Activated T-cell treated with anti-CD3 and anti-CD28 coated beads, Interleukin-2, amount 50 U/mL, for 48 hours (primary cell): ENCODE measurements around the gene IRGC.

Experiments used
- DNase-seq, 2 experiments: peaks; one replicate each; pipeline ENCODE4 v3.0.0-alpha.2; 2020

The IRGC gene

GRCh38 chr19:43692385-43692784 lies 23.5 kb upstream of the IRGC start:
- DNase-seq, result no peak

DNA sequence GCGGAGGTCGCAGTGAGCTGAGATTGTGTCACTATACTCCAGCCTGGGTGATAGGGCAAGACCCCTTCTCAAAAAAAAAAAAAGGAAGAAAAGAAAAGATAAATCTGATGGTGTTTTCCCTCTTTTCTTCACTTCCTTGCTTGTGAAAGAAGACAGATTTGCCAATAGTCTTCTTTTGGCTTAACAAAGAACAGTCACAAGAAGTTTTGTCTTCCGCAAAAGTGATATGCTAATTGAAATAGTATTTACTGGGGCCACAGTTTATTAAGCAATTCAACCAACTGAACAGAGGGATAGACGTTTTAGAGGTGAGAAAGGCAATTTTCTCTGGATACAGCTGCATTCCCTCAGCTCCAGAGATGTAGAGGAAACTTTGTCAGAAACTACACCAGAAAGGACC lies 23.0 kb upstream of the IRGC start:
- DNase-seq, result no peak

GRCh38 chr19:43694553-43694952 lies 21.3 kb upstream of the IRGC start:
- no peak for DNase-seq

- DNase-seq, result no peak
Measured at GRCh38 chr19:43695985-43696704, 19.7 kb upstream of the IRGC start.

DNA sequence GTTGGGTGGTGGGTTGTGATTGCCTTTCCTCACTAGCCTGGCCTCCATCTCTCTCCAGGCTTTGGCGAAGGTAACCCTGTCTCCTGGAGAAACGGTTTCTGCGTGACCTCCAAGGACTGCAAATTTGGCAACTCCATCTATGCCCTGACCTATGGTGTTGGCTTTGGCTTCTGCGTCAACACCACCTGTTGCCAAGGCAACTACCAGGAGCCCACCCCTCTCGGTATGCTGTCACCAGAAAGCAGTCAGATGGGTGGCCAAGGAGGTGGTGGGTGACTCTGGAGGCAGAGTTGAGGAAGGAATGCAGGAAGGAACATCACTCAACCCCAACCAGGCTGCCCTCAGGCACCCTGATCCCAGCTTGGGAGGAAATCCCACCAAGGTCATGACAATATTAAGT lies 18.6 kb upstream of the IRGC start:
- DNase-seq, result no peak

DNA sequence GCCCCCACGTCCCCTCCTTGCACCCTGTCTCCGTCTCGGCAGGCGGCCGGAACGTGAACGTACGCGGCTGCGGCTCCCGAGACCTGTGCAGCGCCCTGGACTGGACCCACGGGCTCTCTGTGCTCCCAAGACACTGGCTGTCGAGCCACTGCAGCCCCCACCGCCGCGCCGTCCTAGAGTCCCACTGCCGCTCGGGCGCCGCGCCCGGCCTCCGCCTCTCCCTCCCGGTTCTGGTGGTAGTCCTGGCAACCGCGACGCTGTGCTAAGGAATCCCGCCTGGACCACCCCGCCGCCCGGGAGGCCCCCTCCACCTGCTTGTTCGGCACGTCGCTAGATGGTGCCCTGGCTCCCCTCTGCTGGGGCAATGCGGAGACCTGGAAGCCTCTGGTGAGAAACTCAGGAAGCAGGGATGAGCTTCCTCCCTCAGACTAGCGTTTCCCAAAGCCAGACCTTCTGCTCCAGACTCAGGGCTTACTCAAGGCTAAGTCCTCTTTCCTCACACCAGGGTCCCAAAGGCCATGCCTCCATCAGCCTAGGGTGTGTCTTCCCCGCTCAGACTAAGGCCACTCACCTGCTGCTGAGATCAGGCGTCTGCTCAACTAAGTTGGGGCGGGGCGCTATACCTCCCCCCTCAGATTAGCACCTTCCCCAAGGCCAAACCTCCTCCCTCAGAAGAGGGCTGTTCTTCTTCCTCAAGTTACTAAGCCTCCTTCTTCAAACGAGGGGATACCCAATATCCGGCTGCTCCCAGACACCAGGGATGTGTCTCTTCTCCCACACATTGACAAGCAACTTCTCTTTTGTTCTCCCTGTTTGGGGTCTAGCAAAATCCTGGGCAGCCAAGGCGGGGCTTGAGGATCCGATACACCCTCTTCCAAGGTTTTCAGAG lies 16.1 kb upstream of the IRGC start:
- peak in 1 of 2 experiments; percentile 21 for DNase-seq

DNA sequence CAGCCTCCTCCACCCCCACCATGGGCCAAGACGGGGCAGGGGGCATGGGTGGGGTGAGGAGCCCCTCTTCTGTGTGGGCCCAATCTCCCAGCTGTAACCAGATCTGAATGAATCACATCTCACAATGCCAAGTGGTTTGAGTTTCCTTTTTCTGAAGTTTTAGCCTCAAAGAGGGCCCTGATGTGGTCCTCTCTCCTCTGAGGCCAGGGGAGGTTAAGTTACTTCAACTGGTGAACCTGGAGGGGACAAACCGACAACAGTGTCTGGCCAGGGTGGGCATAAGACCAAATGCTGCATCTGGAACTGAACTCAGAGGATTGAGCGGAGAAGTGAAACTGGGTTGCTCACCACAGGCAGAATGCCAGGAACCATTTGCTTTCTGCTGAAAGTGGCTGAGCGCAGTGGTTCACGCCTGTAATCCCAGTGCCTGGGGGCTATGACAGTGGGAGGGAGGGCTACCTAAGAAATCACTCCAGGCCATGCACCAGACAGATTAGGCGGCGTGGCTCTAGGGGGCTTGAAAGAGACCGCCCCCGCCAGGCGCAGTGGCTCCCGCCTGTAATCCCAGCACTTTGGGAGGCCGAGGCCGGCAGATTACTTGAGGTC lies 15.4 kb upstream of the IRGC start:
- DNase-seq, result peak; percentile 38 to 44

DNA sequence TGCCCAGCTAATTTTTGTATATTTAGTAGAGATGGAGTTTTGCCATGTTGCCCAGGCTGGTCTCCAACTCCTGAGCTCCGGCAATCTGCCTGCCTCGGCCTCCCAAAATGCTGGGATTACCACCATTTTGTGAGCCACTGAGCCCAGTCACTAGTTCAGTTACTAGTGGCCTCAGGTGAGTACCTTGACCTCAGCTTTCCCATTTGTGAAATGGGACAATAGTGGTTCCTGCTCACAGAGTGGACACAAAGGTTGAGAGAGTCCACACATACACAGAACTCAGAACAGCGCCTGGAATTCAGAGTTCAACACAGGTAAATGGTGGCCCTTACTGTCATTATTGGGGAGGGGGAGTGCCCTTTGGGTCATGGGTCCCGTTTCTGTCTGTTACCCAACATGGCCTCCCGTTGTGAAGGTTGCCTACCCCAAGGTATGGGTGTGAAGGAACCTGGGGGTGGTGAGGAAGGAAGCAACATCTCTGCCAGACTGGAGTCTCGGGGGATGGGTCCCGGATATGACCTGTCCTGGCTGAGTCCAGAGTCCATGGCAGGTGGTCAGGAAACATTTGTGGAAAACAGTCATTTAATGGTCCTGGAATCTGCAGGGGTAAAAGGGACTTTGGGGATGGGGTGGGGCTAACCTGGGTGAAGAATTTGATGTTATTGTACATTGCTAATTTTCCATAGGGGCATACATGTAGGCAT lies 11.7 kb upstream of the IRGC start:
- no peak for DNase-seq

DNA sequence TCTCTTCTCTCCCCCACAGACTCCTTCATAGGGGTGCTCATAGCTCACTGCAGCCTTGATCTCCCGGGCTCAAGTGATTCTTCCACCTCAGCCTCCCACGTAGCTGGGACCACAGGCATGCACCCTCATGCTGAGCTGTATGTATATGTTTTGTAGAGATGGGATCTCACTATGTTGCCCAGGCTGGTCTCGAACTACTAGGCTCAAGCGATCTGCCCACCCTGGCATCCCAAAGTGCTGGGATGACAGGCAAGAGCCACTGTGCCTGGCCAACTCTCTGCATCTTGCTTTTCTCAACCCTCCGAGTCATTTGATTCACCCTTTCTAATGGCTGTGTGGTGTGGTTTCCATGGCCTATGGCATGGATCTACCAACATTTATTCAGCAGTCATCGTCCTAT lies 10.1 kb upstream of the IRGC start:
- DNase-seq, result no peak

- DNase-seq, result no peak
Measured at GRCh38 chr19:43707158-43707712, 8.6 kb upstream of the IRGC start.

DNA sequence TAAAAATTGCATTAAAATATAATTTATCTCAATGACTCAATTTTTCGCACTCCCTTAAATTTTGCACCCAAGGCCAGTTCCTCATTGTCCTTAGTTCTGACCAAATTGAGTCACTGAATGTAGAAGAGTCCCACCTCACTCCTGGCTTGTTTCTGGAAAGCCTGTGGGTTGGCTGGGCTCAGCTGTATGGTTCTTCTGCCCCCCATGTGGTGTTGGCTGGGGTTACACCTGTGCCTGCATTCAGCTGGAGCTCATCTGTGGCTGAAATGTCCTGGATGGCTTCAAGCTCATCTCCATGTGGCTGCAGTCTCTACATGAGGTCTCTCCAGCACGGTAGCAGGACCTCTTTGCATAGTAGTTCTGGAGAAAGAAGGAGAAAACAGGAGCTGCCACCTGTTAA lies 7.2 kb upstream of the IRGC start:
- no peak for DNase-seq

DNA sequence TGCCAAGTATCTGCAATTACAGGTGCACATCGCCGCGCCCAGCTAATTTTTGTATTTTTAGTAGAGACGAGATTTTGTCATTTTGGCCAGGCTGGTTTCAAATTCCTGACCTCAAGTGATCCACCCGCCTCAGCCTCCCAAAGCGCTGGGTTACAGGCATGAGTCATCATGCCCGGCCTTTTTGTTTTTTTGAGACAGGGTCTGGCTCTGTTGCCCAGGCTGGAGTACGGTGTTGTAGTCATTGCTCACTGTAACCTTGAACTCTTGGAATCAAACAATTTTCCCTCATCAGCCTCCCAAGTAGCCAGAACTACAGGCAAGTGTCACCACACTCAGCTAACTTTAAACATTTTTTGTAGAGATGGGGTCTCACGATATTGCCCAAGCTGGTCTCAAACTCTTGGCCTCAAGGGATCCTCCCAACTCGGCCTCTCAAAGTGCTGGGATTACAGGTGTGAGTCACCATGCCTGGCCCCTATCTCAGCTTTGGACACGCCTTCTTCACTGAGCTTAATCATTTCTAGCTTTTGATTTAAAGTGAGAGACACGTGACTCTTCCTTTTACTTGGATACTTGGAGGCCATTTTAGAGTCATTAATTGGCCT lies 4.0 kb upstream of the IRGC start:
- no peak for DNase-seq

- DNase-seq, result no peak
Measured at GRCh38 chr19:43713208-43713607, 2.7 kb upstream of the IRGC start.

DNA sequence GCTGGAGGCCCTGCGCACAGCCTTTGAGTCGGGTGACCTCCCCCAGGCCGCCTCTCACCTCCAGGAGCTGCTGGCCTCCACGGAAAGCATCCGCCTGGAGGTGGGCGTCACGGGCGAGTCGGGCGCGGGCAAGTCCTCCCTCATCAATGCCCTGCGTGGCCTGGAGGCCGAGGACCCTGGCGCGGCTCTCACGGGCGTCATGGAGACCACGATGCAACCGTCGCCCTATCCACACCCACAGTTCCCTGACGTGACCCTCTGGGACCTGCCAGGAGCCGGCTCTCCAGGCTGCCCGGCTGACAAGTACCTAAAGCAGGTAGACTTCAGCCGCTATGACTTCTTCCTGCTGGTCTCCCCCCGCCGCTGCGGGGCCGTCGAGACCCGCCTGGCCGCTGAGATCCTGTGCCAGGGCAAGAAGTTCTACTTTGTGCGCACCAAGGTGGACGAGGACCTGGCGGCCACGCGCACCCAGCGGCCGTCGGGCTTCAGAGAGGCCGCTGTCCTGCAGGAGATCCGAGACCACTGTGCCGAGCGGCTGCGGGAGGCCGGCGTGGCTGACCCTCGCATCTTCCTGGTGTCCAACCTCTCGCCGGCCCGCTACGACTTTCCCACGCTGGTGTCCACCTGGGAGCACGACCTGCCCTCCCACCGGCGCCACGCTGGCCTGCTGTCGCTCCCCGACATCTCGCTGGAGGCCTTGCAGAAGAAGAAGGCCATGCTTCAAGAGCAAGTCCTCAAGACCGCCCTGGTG lies 2.9 kb downstream of the IRGC start:
- DNase-seq, result no peak

- no peak for DNase-seq
Measured at GRCh38 chr19:43719378-43719868, 3.5 kb downstream of the IRGC start.

GRCh38 chr19:43719918-43720317 lies 4.0 kb downstream of the IRGC start:
- no peak for DNase-seq

DNA sequence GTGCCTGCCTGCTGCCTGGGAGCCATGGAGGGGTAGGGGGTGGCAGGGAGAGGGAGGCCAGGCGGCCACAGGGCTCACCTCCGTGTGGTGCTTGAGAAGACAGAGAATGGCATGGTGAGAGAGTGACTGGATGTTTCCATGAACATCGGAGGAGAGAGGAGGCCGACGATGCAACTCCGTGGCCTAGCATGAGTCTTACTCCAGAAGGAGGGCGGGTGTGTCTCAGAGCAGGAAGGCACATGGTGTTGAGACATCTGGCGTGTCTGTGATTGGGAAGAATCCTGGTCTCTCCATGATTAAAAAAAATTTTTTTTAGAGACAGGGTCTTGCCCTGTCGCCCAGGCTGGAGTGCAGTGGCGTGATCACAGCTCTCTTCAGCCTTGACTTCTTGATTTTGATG lies 5.1 kb downstream of the IRGC start:
- no peak for DNase-seq

GRCh38 chr19:43721469-43722048 lies 5.7 kb downstream of the IRGC start:
- DNase-seq, result no peak

- DNase-seq, result no peak
Measured at GRCh38 chr19:43723588-43723987, 7.7 kb downstream of the IRGC start.

GRCh38 chr19:43724896-43725295 lies 9.0 kb downstream of the IRGC start:
- no peak for DNase-seq

GRCh38 chr19:43725468-43725867 lies 9.6 kb downstream of the IRGC start:
- DNase-seq, result no peak
